Renal cortical epithelial cell (primary cell): Measurements from ENCODE around the gene C6orf136. TPM values are rescaled to one million over a fixed set of nuclear protein-coding genes. Genes with fewer than 3 reads are reported as not detected.

Experiments
- DNase-seq: peaks from one replicate; pipeline ENCODE4 v3.0.0-alpha.2; 2011; ENCODE audit warnings: low read depth
- total RNA-seq: library from RNA; depleted of rRNA; stranded (reverse); fragments of >200 nt; gene quantifications from 2 replicates; pipeline ENCODE4 v1.2.3, GENCODE V29; 2014

Gene C6orf136, protein sequence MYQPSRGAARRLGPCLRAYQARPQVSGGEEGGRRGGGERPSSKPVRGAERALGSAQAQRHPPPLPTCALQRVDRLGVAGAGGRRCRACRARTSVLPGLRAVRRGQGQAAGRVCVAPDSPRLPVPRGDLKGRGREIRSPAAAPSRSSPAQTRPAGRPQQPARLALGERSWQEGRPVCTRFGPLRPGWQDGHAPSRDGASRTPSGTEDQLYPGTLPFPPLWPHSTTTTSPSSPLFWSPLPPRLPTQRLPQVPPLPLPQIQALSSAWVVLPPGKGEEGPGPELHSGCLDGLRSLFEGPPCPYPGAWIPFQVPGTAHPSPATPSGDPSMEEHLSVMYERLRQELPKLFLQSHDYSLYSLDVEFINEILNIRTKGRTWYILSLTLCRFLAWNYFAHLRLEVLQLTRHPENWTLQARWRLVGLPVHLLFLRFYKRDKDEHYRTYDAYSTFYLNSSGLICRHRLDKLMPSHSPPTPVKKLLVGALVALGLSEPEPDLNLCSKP
- 6.9 and 7.3 TPM in 2 replicates for total RNA-seq

GRCh38 chr6:30646450-30647241 is at the start of gene C6orf136:
Gene C6orf136, plus strand, starts transcription at chr6:30647133. Its CDS starts 99 bp downstream, at chr6:30647232.
- DNase-seq, result peak; percentile 85

GRCh38 chr6:30597315-30598144 is 49.4 kb upstream of the C6orf136 start:
- peak; percentile 77 for DNase-seq

- no peak for DNase-seq
These were observed 47.9 kb upstream of the C6orf136 start for GRCh38 chr6:30598912-30599624.

DNA sequence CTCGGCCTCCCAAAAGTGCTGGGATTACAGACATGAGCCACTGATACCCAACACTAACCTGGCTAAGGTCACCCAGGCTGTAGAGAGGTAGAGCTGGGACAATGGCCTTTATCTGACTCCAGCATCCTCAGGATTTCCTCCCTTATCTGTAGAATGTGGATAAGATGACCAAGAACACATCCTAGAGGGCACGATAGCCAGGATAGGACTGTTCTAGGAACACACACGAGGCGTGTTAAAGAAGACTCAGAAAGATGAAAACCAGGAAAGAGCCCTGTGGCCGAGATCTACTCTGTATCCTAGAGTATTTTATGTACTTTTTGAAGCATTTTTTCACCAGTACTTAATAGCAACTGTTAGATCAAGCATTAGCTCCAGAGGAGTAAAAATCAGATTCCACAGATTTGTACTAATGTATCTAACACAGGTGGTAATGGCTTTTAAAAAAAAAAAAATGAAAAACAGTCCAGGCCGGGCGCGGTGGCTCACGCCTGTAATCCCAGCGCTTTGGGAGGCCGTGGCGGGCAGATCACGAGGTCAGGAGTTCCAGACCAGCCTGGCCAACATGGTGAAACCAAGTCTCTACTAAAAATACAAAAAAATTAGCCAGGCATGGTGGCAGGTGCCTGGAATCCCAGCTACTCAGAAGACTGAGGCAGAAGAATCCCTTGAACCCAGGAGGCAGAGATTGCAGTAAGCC is 47.2 kb upstream of the C6orf136 start:
- no peak for DNase-seq

GRCh38 chr6:30600451-30600961 is 46.4 kb upstream of the C6orf136 start:
- DNase-seq, result no peak

DNA sequence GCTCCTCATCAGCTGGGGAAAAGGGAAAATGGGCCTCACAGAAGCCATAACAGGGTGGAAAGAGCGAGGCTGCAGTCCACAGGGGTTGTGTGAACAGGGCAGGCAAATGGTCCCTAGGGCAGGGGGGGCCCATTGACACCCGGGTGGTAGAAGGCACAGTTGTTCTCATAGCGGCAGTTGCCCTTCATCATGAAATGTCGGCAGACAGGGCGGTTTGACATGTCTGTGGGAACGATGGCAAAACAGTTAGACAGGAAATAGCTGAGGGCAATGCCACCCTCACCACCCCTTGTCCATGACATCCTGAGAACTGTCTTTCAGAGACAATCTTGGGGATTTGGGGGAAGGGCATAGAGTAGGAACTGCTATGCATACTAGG is 45.5 kb upstream of the C6orf136 start:
- DNase-seq, result no peak

DNA sequence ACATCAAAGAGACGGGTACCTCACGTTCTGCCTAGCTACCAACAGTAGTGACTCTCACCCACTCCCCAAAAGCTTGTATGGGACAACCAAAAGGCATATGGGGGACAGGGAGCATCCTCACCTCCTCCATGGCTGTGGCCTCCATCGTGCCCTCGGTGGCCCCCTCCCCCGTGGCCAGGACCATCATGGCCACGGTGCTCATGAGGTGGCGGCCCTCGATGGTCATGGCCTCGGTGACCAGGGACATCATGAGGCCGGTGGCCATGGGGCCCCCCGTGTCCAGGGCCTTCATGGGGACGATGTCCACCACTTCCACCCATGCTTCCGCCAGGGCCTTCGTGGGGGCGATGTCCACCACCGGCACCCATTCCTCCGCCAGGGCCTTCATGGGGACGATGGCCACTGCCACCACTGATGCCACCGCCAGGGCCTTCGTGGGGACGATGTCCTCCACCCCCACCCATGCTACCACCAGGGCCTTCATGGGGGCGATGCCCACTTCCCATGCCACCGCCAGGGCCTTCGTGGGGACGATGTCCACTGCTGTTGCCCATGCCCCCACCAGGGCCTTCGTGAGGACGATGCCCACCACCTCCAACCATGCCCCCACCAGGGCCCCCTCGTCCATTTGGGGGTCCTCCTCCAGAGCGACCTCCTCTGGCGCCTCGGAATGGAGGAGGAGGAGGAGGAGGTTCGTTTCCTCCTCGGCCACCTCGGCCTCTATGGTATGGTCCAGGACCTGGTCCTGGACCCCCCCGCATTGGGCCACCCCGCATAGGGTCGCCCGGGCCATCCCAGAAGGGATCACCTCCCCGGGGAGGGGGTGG is 44.9 kb upstream of the C6orf136 start:
- DNase-seq, result no peak

- DNase-seq, result no peak
These were observed 43.0 kb upstream of the C6orf136 start for GRCh38 chr6:30603961-30604360.

GRCh38 chr6:30610065-30610464 is 36.9 kb upstream of the C6orf136 start:
- DNase-seq, result no peak

GRCh38 chr6:30611150-30611855 is 35.6 kb upstream of the C6orf136 start:
- no peak for DNase-seq

DNA sequence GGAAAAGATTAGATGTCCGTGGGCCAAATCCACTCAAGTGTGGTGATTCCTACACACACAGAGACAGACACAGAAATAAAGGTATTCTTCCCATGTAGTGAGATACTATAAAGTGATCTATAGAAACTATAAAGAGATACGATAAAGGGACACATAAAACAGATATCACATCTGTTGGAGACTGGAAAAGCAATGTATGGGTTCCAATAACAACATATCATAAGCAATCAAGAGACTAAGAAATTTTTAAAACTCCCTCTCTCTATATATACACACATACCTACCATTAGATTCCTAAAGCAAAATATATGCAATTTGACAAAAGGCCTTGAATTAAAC is 35.1 kb upstream of the C6orf136 start:
- DNase-seq, result no peak

GRCh38 chr6:30612213-30612612 is 34.7 kb upstream of the C6orf136 start:
- DNase-seq, result peak; percentile 47

GRCh38 chr6:30612687-30613248 is 34.2 kb upstream of the C6orf136 start:
- DNase-seq, result peak; percentile 90

GRCh38 chr6:30613251-30614043 is 33.5 kb upstream of the C6orf136 start:
- peak; percentile 68 for DNase-seq

DNA sequence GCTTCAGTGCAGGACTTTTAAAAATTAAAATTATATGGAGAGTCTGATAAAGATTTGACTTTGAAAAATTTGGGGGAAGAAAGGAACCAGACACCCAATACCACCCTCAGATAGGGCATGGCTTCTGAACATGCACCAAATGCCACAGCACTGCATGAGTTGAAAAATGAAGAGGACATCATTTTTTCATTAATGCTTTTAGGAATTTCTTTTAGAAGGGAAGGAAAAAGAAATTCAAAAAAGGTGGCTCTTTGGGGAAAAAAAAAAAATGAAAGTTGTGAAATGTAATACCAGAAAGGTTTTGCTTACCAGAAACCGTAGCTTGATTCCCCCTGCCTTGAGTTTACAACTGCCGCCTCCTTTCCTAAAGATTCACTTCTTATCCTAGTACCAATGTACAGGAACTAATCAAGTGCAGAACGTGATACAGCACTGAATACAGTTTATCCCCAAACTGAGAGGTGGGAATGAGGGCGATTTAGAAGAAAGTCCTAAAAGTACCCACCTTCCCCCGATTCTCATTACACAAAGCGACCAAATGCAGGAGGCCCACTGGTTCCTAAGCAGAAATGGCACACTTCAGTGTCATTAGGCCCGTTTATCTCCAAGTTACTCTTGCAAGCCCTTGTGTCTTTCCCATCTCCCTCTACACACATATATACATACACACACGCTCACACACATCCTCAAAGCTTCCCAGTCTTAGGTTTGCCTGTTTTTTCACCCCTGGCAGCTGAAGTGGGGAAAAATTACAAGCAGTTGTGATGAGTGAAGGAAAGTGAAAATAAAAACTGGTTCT is 32.7 kb upstream of the C6orf136 start:
- no peak for DNase-seq

GRCh38 chr6:30614843-30615218 is 32.1 kb upstream of the C6orf136 start:
- DNase-seq, result peak; percentile 98
